ENCODE data around the gene SLC43A3.

Gene SLC43A3

GRCh38 chr11:57392066-57392762 lies 34.7 kb downstream of the SLC43A3 start:
- DNase-seq = no peak
- no peaks in the 10 kb centered on the region for H3K4me1 Mint-ChIP-seq
- H3K4me3 Mint-ChIP-seq = no peak overlapping the region
- H3K9me3 Mint-ChIP-seq = no peaks in the 10 kb centered on the region
- H3K27ac Mint-ChIP-seq = no peak overlapping the region
- no peaks in the 10 kb centered on the region for H3K27me3 Mint-ChIP-seq
- ATAC-seq = no peak

DNA sequence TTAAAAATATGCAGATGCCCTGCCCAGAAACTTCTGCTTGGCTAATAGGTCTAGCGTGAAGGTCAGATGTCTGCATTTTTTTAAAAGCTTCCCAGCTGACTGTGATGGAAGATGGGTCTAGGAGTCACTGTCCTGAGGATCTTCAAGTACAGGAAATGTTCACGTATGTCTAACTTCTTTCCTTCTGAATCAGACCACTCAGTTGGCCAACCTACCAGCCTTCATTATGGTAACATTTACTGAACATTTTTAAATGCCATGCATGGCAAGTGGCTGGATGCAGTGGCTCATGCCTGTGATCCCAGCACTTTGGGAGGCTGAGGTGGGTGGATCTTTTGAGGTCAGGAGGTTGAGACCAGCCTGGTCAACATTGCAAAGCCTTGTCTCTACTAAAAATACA lies 35.4 kb downstream of the SLC43A3 start:
- no peak overlapping the region for H3K27ac Mint-ChIP-seq
- no peaks in the 10 kb centered on the region for H3K9me3 Mint-ChIP-seq
- H3K27me3 Mint-ChIP-seq = no peaks in the 10 kb centered on the region
- H3K4me3 Mint-ChIP-seq = no peak overlapping the region
- no peak for DNase-seq
- no peak for ATAC-seq
- no peaks in the 10 kb centered on the region for H3K4me1 Mint-ChIP-seq

DNA sequence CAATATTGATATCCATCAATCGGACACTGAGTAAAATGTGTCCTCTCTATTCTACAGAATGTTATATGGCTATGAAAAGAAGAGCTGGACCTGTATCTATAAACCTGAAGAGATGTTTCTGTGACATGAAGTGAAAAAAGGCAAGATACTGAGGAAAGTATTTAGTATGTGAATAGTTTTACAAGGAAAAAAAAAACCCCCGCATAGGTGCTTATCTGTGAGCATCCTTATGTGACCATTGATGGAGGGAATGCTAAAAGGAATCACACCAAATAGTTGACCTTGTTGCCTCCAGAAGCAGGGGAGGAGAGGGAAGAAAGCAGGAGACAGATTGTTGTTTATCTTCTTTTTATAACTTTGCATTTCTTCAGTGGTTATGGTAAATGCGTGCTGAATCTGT lies 35.8 kb downstream of the SLC43A3 start:
- Mint-ChIP-seq H3K27me3 (no peaks in the 10 kb centered on the region), H3K4me1 (no peaks in the 10 kb centered on the region), H3K27ac (no peak overlapping the region), H3K9me3 (no peaks in the 10 kb centered on the region), H3K4me3 (no peak overlapping the region)
- DNase-seq (no peak), ATAC-seq (no peak)

GRCh38 chr11:57390535-57390934 lies 36.4 kb downstream of the SLC43A3 start, which contains the start of gene PRG2:
TSS of gene PRG2 (minus strand) at chr11:57390650. CDS start at chr11:57389944, 706 bp downstream.
- Mint-ChIP-seq H3K9me3 (no peaks in the 10 kb centered on the region), H3K27me3 (no peaks in the 10 kb centered on the region), H3K4me3 (no peak within 1 kb of the TSS), H3K27ac (peak within 1 kb of the TSS in 1 of 2 donors; percentile 57), H3K4me1 (no peaks in the 10 kb centered on the region)
- DNase-seq = no peak
- no peak for ATAC-seq

- Mint-ChIP-seq H3K27me3 (peaks cover 2% of the 10 kb centered on the region), H3K4me1 (no peaks in the 10 kb centered on the region), H3K4me3 (no peak overlapping the region), H3K9me3 (no peaks in the 10 kb centered on the region), H3K27ac (no peak overlapping the region)
- ATAC-seq (no peak), DNase-seq (no peak)
Measured at GRCh38 chr11:57387289-57388030, 39.5 kb downstream of the SLC43A3 start.

DNA sequence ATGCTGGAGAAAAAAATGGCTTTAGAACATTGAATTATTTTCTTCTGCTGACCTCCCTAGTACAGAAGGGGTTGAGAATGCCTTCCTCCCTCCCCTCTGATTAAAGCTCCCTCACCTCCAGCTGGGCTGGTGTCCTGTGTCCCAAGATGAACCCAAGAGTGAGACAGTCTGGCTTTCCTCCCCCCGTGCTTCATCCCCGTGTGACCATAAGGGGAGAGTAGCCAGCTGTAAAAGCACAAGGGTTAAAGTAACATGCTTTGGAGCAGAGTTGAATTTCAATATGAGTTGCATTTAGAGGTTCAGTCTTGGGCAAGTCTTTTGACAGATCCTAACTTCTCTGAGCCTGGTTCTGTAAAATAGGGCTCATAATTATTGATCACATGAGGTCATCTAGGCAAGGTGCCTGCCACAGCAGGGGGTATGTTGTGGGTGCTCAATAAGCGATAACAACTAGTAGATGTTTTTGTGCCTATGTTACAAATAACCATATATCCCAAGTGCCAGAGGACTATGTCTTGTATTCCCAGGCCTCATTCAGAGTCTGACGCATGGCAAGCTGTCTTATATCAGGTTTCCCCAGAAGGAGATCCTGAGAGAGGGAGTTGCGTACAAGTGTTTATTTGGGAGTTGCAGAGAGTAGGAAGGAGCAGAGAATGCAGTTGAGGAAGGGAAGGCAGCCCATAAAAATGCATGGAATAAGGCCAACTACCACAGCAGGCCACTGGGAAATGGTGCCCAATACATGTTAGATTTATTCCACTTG lies 40.6 kb downstream of the SLC43A3 start:
- Mint-ChIP-seq H3K27ac (no peak overlapping the region), H3K4me3 (no peak overlapping the region), H3K9me3 (no peaks in the 10 kb centered on the region), H3K27me3 (peaks cover 11% of the 10 kb centered on the region), H3K4me1 (no peaks in the 10 kb centered on the region)
- DNase-seq (no peak), ATAC-seq (no peak)

DNA sequence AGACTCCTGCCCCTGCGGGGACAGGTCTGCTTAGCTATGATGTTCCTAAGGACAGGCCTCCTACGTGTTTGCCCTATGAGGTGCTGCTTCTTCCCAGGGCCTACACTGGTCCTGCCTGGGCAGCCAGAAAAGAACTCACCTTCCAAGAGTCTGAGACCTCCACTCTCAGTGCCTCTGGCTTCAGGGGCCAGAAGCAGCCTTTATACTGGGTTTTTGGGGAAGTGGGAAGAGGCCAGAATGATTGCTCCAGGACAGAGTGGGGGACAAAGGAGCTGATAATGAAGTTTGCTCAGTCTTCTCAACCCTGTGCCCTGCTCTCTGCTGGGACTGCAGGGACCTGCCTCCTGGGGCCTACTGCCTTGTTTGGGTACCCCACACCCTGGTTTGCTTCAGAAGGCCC lies 45.9 kb downstream of the SLC43A3 start, which contains the start of gene PRG3:
TSS of gene PRG3 (minus strand) at position 176 of the 400 bp plus-strand sequence. CDS start 442 bp downstream, outside the sequence.
- no peak within 1 kb of the TSS for H3K4me3 Mint-ChIP-seq
- H3K27me3 Mint-ChIP-seq = peaks cover 39% of the 10 kb centered on the region
- H3K9me3 Mint-ChIP-seq = no peaks in the 10 kb centered on the region
- no peak for DNase-seq
- no peak for ATAC-seq
- no peak within 1 kb of the TSS for H3K27ac Mint-ChIP-seq
- H3K4me1 Mint-ChIP-seq = no peaks in the 10 kb centered on the region

- DNase-seq = no peak
- peaks cover 39% of the 10 kb centered on the region for H3K27me3 Mint-ChIP-seq
- no peaks in the 10 kb centered on the region for H3K9me3 Mint-ChIP-seq
- no peak for ATAC-seq
- H3K4me1 Mint-ChIP-seq = no peaks in the 10 kb centered on the region
- H3K4me3 Mint-ChIP-seq = no peak overlapping the region
- H3K27ac Mint-ChIP-seq = no peak overlapping the region
Measured at GRCh38 chr11:57379732-57380131, 47.2 kb downstream of the SLC43A3 start.

- no peak for ATAC-seq
- no peak overlapping the region for H3K27ac Mint-ChIP-seq
Measured at GRCh38 chr11:57378186-57378585, 48.7 kb downstream of the SLC43A3 start.

DNA sequence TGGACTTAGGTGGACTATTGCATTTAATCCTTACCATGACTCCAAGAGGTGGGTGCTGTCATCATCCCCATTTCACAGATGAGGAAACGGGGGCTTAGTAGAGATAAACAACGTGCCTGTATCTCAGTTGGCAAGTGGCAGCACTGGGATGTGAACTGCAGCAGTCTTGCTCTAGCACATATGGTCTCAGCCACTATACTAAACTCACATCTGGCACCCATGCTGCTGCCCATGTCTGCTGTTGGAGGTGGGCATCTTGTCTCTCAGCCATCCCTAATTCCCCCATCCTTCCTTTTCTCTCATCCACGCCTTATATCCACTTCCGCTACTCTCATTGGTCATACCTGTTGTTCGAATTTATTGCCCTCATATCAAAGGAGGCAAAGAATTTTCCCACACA lies 49.8 kb downstream of the SLC43A3 start:
- Mint-ChIP-seq H3K27ac (no peak overlapping the region), H3K9me3 (no peaks in the 10 kb centered on the region), H3K27me3 (peaks cover 33% of the 10 kb centered on the region), H3K4me1 (no peaks in the 10 kb centered on the region), H3K4me3 (no peak overlapping the region)
- DNase-seq (no peak), ATAC-seq (no peak)

More at GRCh38 chr11:57378186-57378585, 48.7 kb downstream of the SLC43A3 start:
- Mint-ChIP-seq H3K27me3 (peaks cover 39% of the 10 kb centered on the region), H3K9me3 (no peaks in the 10 kb centered on the region), H3K4me1 (no peaks in the 10 kb centered on the region), H3K4me3 (no peak overlapping the region)
- DNase-seq = no peak

DNA sequence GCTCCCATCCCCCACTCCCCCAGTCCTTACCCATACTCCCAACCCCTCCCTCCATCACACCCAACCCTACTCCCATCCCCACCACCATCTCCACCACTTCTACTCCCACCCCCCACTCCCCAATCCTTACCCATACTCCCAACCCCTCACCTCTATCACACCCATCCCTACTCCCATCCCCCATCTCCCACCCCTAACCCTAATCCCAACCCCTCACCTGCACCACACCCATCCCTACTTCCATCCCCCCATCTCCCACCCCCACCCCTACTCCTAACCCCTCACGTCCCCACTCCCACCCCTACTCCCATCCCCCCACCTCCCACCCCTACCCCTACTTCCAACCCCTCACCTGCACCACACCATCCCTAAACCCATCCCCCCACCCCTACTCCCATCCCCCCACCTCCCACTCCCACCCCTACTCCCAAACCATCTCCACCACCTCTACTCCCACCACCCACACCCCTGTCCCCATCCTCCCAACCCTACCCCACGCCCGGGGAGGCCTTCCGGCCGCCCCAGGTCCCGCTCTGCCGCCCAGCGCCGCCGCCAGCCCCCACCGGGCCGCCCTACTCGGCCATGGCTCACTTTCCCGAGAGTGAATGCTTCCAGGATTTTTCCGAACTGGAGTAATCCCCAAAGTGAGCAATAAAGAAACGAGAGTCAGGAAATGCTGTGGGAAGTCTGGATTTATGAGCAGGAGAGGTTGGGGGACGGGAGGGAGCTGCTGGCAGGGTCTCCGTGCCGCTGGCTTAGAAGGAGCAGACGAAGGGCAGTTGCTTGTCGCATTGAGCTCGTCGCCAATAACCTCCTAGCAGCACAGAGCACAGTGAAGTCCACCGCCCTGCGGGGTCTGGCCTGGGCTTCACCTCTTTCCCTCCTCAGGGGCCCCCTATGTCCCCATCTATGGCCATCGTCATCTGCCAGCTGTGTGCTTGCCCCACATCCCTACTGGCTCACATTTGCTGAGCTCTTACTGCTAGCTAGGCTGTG lies 50.5 kb downstream of the SLC43A3 start:
- ATAC-seq = peak; percentile 67
- no peaks in the 10 kb centered on the region for H3K4me1 Mint-ChIP-seq

DNA sequence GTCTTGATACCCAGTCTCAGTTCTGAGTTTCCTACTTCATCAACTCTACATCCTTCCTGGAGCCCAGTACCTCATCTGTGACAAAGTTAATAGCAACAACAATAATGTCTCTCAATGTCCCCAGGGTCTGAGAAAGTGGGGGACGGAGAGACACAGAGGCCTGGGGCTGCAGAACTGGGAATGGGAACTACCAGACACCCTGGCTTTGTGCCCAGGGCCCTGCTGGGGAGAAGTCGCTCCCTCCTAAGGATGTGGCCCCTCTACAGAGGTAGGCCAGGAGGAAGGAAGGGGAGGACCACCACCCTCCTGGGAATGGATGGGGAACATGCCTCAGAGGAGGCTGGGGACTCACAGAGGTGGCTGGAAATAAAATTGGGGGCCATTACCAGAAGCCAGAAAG lies 51.4 kb downstream of the SLC43A3 start:
- ATAC-seq = no peak
- H3K4me3 Mint-ChIP-seq = no peak overlapping the region
- peaks cover 23% of the 10 kb centered on the region for H3K27me3 Mint-ChIP-seq
- no peak for DNase-seq
- no peaks in the 10 kb centered on the region for H3K4me1 Mint-ChIP-seq
- H3K9me3 Mint-ChIP-seq = no peaks in the 10 kb centered on the region
- no peak overlapping the region for H3K27ac Mint-ChIP-seq

More for the DNA sequence above, 50.5 kb downstream of the SLC43A3 start:
- peaks cover 28% of the 10 kb centered on the region for H3K27me3 Mint-ChIP-seq
- H3K27ac Mint-ChIP-seq = no peak overlapping the region
- H3K4me3 Mint-ChIP-seq = no peak overlapping the region
- H3K9me3 Mint-ChIP-seq = no peaks in the 10 kb centered on the region
- no peak for DNase-seq

DNA sequence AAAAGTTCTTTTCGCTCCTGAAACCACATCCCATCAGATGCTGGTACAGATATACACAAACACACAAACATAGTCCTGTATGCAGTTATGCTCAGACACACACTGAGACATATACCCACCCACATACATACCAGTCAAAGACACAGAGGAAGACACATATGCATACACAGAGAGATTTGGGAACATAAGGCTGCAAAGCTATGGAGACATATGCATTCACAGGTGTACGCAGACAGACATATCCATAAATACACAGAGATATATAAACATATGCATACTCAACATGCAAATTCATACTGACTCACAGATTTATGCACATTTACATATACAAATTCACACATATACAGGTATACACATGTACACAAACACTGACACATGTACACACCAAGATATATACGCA lies 52.0 kb downstream of the SLC43A3 start:
- no peak overlapping the region for H3K27ac Mint-ChIP-seq
- ATAC-seq (no peak), DNase-seq (no peak)
- peaks cover 18% of the 10 kb centered on the region for H3K27me3 Mint-ChIP-seq
- no peak overlapping the region for H3K4me3 Mint-ChIP-seq
- no peaks in the 10 kb centered on the region for H3K4me1 Mint-ChIP-seq
- no peaks in the 10 kb centered on the region for H3K9me3 Mint-ChIP-seq

DNA sequence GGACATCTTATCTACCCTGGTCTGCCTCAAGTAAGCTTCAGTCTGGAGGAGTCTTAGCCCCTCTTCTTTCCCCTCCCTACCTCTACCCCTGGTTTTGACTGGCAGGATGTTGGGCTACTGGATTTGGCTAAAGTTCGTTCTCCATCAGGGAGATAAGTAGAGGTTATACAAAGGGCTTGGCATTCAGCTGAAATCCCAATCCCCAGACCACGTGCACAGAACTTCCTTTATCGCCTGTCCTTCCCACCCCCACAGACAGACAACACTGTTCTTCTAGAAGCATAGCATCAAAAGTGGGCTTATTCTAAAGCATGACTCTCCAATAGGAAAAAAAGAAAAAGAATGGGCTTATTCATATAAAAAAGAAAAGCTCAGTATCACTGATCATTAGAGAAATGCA lies 53.8 kb downstream of the SLC43A3 start:
- H3K27me3 Mint-ChIP-seq = peaks cover 16% of the 10 kb centered on the region
- ATAC-seq (no peak), DNase-seq (no peak)
- no peaks in the 10 kb centered on the region for H3K9me3 Mint-ChIP-seq
- H3K4me3 Mint-ChIP-seq = no peak overlapping the region
- no peaks in the 10 kb centered on the region for H3K4me1 Mint-ChIP-seq
- H3K27ac Mint-ChIP-seq = no peak overlapping the region

DNA sequence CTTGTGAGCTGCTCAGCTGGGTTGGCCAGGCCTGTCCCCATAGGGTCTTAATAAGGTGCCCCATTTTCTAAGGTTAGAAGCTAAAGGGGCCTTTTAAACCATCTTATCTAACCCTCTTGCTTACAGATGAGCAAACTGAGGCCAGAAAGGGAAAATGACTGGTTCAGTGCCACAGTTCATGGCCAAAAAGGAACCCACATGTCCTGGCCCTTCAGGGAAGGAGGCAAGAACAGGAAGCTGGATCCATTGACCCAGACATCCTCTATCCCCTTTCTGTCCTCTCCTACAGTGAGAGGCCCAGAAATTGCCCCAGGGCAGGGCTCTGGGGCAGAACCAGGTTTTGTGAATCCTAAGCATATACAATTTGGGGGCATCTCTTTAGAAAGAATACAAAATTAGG lies 56.0 kb downstream of the SLC43A3 start:
- no peak overlapping the region for H3K4me3 Mint-ChIP-seq
- DNase-seq = no peak
- H3K27me3 Mint-ChIP-seq = peaks cover 7% of the 10 kb centered on the region
- no peaks in the 10 kb centered on the region for H3K9me3 Mint-ChIP-seq
- ATAC-seq = no peak
- H3K4me1 Mint-ChIP-seq = no peaks in the 10 kb centered on the region
- H3K27ac Mint-ChIP-seq = no peak overlapping the region

All from stimulated activated naive CD8-positive, alpha-beta T cell treated with anti-CD3 and anti-CD28 coated beads, Interleukin-15, amount 100 ng/mL, for 72 hours (primary cell).